Activated CD4-positive, alpha-beta T cell treated with anti-CD3 and anti-CD28 coated beads for 24 hours (primary cell): ENCODE measurements around the gene ZNF793.

Source experiments
- DNase-seq, 2 donors: peaks; one replicate each; pipeline ENCODE4 v3.0.0-alpha.2; 2020; ENCODE audit warnings: low read depth in 2 of 2

Gene ZNF793

DNA sequence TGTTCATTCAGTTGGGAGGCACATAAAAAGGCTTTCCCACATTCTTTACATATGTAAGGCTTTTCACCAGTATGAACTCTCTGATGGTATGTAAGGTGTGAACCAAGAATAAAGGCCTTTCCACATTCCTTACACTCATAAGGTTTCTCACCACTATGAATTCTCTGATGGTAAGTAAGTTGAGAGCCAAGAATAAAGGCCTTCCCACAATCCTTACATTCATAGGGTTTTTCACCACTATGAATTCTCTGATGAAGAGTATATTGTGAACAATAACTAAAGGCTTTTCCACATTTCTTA lies 58.6 kb downstream of the ZNF793 start:
- no peak for DNase-seq

DNA sequence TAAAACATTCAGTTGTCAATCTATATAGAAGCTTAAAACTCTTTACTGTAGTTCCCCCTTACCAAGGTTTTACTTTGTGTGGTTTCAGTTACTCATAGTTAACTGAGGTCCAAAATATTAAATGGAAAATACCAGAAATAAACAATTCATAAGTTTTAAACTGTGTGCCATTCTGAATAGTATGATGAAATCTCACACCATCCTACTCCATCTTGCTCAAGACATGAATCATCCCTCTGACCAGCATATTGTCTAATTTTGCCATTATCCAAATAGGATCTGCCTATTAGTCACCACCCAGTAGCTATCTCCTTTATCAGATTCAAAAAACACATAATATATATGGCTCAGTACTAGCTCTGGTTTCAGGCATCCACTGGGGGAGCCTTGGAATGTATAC lies 65.5 kb downstream of the ZNF793 start:
- DNase-seq, result no peak

DNA sequence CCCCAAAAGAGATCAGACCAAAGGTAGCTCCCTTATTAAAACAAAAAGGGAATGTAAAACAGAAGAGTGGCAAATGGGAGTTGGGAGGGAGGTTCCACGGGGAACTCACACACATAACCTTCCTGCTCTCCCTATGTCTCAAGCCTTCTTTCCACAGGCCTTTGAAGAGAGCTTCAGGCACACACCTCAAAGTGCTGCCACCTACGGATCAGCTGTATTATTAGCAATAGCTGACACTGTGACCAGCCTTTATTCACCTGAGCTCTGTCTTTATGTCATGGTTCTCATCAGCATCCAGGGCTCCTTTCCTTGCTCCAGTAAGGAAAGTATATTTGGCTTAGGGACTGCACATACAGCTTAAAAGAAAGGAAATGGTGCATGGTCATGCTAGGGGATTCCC lies 76.6 kb downstream of the ZNF793 start:
- no peak for DNase-seq
